ENCODE data around the gene ACER3. TPM values are rescaled to one million over a fixed set of nuclear protein-coding genes. Genes with fewer than 3 reads are reported as not detected.

Gene ACER3
- total RNA-seq, 4 donors from 2014 or later, result 9.3 to 25.7 (median 14.2) TPM

GRCh38 chr11:76975513-76975912, 114.8 kb downstream of the ACER3 start:
- peaks cover 0 to 12% (median 0%) of the 10 kb centered on the region in 3 donors for H3K4me1 ChIP-seq
- peaks cover 0 to 8% (median 0%) of the 10 kb centered on the region in 3 donors for H3K9me3 ChIP-seq
- H3K27me3 ChIP-seq, result no peaks in the 10 kb centered on the region
- TF ChIP-seq POLR2A (IDR thresholded peaks at IDR 0.05) (no peak), EP300 (IDR thresholded peaks at IDR 0.05) (no peak), CTCF (IDR thresholded peaks at IDR 0.05) (no peak), POLR2AphosphoS5 (IDR thresholded peaks at IDR 0.05) (no peak)
- no peak for ATAC-seq
- H3K27ac ChIP-seq, result no peak overlapping the region
- H3K36me3 ChIP-seq, result peaks cover 0 to 17% of the 10 kb centered on the region in 2 donors
- no peak overlapping the region for H3K4me3 ChIP-seq

- TF ChIP-seq EP300 (IDR thresholded peaks at IDR 0.05), result no peak
- TF ChIP-seq CTCF (IDR thresholded peaks at IDR 0.05), result no peak
- no peak for TF ChIP-seq POLR2A (IDR thresholded peaks at IDR 0.05)
- TF ChIP-seq POLR2AphosphoS5 (IDR thresholded peaks at IDR 0.05), result no peak
- Histone ChIP-seq H3K4me1 (peaks cover 0 to 12% (median 0%) of the 10 kb centered on the region in 3 donors), H3K36me3 (peaks cover 0 to 17% of the 10 kb centered on the region in 2 donors), H3K27me3 (no peaks in the 10 kb centered on the region), H3K9me3 (no peaks in the 10 kb centered on the region), H3K27ac (no peak overlapping the region), H3K4me3 (no peak overlapping the region)
- WGBS, 2 donors (ENCODE audit: low coverage in 1 of 2), result no CpG with 5 or more reads among the region's 8 CpGs
- ATAC-seq, result no peak
Measured at GRCh38 chr11:76977791-76978190, 117.1 kb downstream of the ACER3 start.

- Histone ChIP-seq H3K27me3 (no peaks in the 10 kb centered on the region), H3K27ac (no peak overlapping the region), H3K36me3 (peaks cover 0 to 17% of the 10 kb centered on the region in 2 donors), H3K4me1 (peaks cover 0 to 12% (median 0%) of the 10 kb centered on the region in 3 donors), H3K4me3 (no peak overlapping the region), H3K9me3 (no peaks in the 10 kb centered on the region)
- WGBS, 2 donors (ENCODE audit: low coverage in 1 of 2), result 100% methylated on average over 1 of the region's 4 CpGs; no CpG with 5 or more reads in 1 of the 2 donors
- no peak for ATAC-seq
- TF ChIP-seq POLR2A (IDR thresholded peaks at IDR 0.05), result no peak
- no peak for TF ChIP-seq CTCF (IDR thresholded peaks at IDR 0.05)
- TF ChIP-seq POLR2AphosphoS5 (IDR thresholded peaks at IDR 0.05), result no peak
- no peak for TF ChIP-seq EP300 (IDR thresholded peaks at IDR 0.05)
Measured at GRCh38 chr11:76978239-76978638, 117.5 kb downstream of the ACER3 start.

- H3K36me3 ChIP-seq, result peaks cover 0 to 17% of the 10 kb centered on the region in 2 donors
- H3K4me3 ChIP-seq, result no peak overlapping the region
- peaks cover 0 to 12% (median 0%) of the 10 kb centered on the region in 3 donors for H3K4me1 ChIP-seq
- no peak for ATAC-seq
- no peaks in the 10 kb centered on the region for H3K9me3 ChIP-seq
- H3K27ac ChIP-seq, result no peak overlapping the region
- no peaks in the 10 kb centered on the region for H3K27me3 ChIP-seq
- 67% methylated on average over 1 of the region's 3 CpGs; no CpG with 5 or more reads in 1 of the 2 donors for WGBS, 2 donors (ENCODE audit: low coverage in 1 of 2)
- no peak for TF ChIP-seq POLR2AphosphoS5 (IDR thresholded peaks at IDR 0.05)
Measured at GRCh38 chr11:76978818-76979217, 118.1 kb downstream of the ACER3 start.

- no peak for ATAC-seq
- Histone ChIP-seq H3K27ac (no peak overlapping the region), H3K4me3 (no peak overlapping the region), H3K9me3 (no peaks in the 10 kb centered on the region), H3K4me1 (peaks cover 0 to 12% (median 0%) of the 10 kb centered on the region in 3 donors), H3K36me3 (peaks cover 0 to 17% of the 10 kb centered on the region in 2 donors), H3K27me3 (no peaks in the 10 kb centered on the region)
- TF ChIP-seq EP300 (IDR thresholded peaks at IDR 0.05) (no peak), POLR2AphosphoS5 (IDR thresholded peaks at IDR 0.05) (no peak), POLR2A (IDR thresholded peaks at IDR 0.05) (no peak), CTCF (IDR thresholded peaks at IDR 0.05) (no peak)
Measured at GRCh38 chr11:76980196-76980595, 119.5 kb downstream of the ACER3 start.

Measured in gastroesophageal sphincter (tissue), 4 donors.